MCF 10A (cell line): ENCODE data around the gene NLRP13. TPM values are rescaled to one million over a fixed set of nuclear protein-coding genes. Genes with fewer than 3 reads are reported as not detected.

Experiments
- BruUV-seq: library from RNA; stranded (reverse); fragments of 400-500 nt; replicated peaks from 2 replicates; lab custom pipeline; 2021; lab: Mats Ljungman, UMichigan
- CTCF ChIA-PET: fragments of 300-600 bp; sonication (Branson Sonifier 250); formaldehyde crosslinking; extraction: SDS; loops from one replicate; lab custom pipeline; 2021; ENCODE audit warnings: antibody characterized with exemption, inconsistent platforms; lab: Yijun Ruan, JAX
- POLR2A ChIA-PET: fragments of 300-600, 350-650 bp; sonication (Branson Sonifier 250); formaldehyde crosslinking; extraction: SDS; loops from one replicate; lab custom pipeline; 2020; ENCODE audit warnings: antibody characterized with exemption, inconsistent platforms; lab: Yijun Ruan, JAX
- DNase-seq: peaks from one replicate; pipeline ENCODE4 v3.0.0-alpha.2; 2018; ENCODE audit not compliant: unreplicated experiment
- H3K27ac Mint-ChIP-seq: one replicate; pipeline ENCODE4 v1.8.0; 2022; ENCODE audit warnings: mild to moderate bottlenecking, low read depth, mixed read lengths; ENCODE audit not compliant: unreplicated experiment
- H3K27me3 Mint-ChIP-seq: one replicate; pipeline ENCODE4 v1.8.0; 2022; ENCODE audit warnings: mixed read lengths; ENCODE audit not compliant: insufficient read depth, unreplicated experiment
- H3K36me3 Mint-ChIP-seq: one replicate; pipeline ENCODE4 v1.8.0; 2022; ENCODE audit warnings: mild to moderate bottlenecking, moderate library complexity, mixed read lengths; ENCODE audit not compliant: insufficient read depth, unreplicated experiment
- H3K4me1 Mint-ChIP-seq: one replicate; pipeline ENCODE4 v1.8.0; 2022; ENCODE audit warnings: mixed read lengths; ENCODE audit not compliant: insufficient read depth, unreplicated experiment
- H3K4me3 Mint-ChIP-seq: one replicate; pipeline ENCODE4 v1.8.0; 2022; ENCODE audit warnings: mild to moderate bottlenecking, moderate library complexity, mixed read lengths; ENCODE audit not compliant: unreplicated experiment
- H3K9me3 Mint-ChIP-seq: one replicate; pipeline ENCODE4 v1.8.0; 2022; ENCODE audit warnings: mixed read lengths; ENCODE audit not compliant: unreplicated experiment
- CTCF ChIP-seq: fragments of 200-600 bp; IDR thresholded peaks from one replicate; pipeline ENCODE4 v1.8.0; 2022; ENCODE audit warnings: antibody characterized with exemption, mild to moderate bottlenecking; ENCODE audit not compliant: unreplicated experiment
- intact Hi-C: fragments of 100-400 bp; cut with micrococcal nuclease; formaldehyde crosslinking; loops from 2 replicates; pipeline ENCODE4 v1.14.1; 2022
- total RNA-seq: library from RNA; stranded (reverse); gene quantifications from 2 replicates; pipeline ENCODE4 v1.2.3, GENCODE V29; 2022

Gene NLRP13
- total RNA-seq, 1 experiment from 2014 or later: not detected

GRCh38 chr19:55913643-55914268, 18.4 kb downstream of the NLRP13 start:
- CTCF ChIA-PET: no interaction called here
- Mint-ChIP-seq H3K36me3 (no peaks in the 10 kb centered on the region), H3K27ac (no peak overlapping the region), H3K4me3 (no peak overlapping the region), H3K9me3 (peaks cover 52% of the 10 kb centered on the region), H3K4me1 (no peaks in the 10 kb centered on the region), H3K27me3 (no peaks in the 10 kb centered on the region)
- POLR2A ChIA-PET: no interaction called here
- DNase-seq: no peak
- TF ChIP-seq CTCF: no peak
- intact Hi-C loops: no loop called here
- BruUV-seq: no TSS peak

GRCh38 chr19:55912916-55913315, 19.2 kb downstream of the NLRP13 start:
- Mint-ChIP-seq H3K4me1 (no peaks in the 10 kb centered on the region), H3K27ac (no peak overlapping the region), H3K27me3 (no peaks in the 10 kb centered on the region), H3K4me3 (no peak overlapping the region), H3K36me3 (no peaks in the 10 kb centered on the region), H3K9me3 (peaks cover 60% of the 10 kb centered on the region)
- POLR2A ChIA-PET: no interaction called here
- no peak for DNase-seq
- no peak for TF ChIP-seq CTCF
- intact Hi-C loops: no loop called here
- BruUV-seq: no TSS peak
- CTCF ChIA-PET: no interaction called here

- intact Hi-C loops: no loop called here
- POLR2A ChIA-PET: no interaction called here
- CTCF ChIA-PET: interaction anchor here (0.7 to 1.4 kb wide), 2 partner anchors 8 to 456 kb away, joined by 3 read pairs; no protein-coding TSS in a partner anchor
- no TSS peak for BruUV-seq
- H3K9me3 Mint-ChIP-seq: peaks cover 46% of the 10 kb centered on the region
- TF ChIP-seq CTCF: no peak
- no peak overlapping the region for H3K4me3 Mint-ChIP-seq
- H3K4me1 Mint-ChIP-seq: no peaks in the 10 kb centered on the region
- DNase-seq: no peak
- no peaks in the 10 kb centered on the region for H3K36me3 Mint-ChIP-seq
- H3K27ac Mint-ChIP-seq: no peak overlapping the region
- no peaks in the 10 kb centered on the region for H3K27me3 Mint-ChIP-seq
Observed at GRCh38 chr19:55909801-55910200, 22.3 kb downstream of the NLRP13 start.

GRCh38 chr19:55907746-55908145, 24.4 kb downstream of the NLRP13 start:
- CTCF ChIA-PET: no interaction called here
- intact Hi-C loops: no loop called here
- POLR2A ChIA-PET: no interaction called here
- Mint-ChIP-seq H3K27me3 (no peaks in the 10 kb centered on the region), H3K4me3 (no peak overlapping the region), H3K9me3 (peaks cover 50% of the 10 kb centered on the region), H3K36me3 (no peaks in the 10 kb centered on the region), H3K4me1 (no peaks in the 10 kb centered on the region), H3K27ac (no peak overlapping the region)
- BruUV-seq: no TSS peak
- no peak for TF ChIP-seq CTCF
- DNase-seq: no peak
